Adrenal gland (tissue), 5 donors: Measurements from ENCODE around the gene SPAM1.

Source experiments
- POLR2A ChIP-seq, 2 donors: fragments of 450-650 bp; IDR thresholded peaks; one replicate each; pipeline ENCODE4 v1.6.1; 2017; ENCODE audit warnings: antibody characterized with exemption in 2 of 2, mild to moderate bottlenecking in 2 of 2, moderate library complexity in 1 of 2
- TF ChIP-seq, protein P1 (sequence below), 6 experiments: fragments of 450-650 bp in 4 of 6; fragments of 200-600 bp in 2 of 6; sonication (generic) in 1 of 6; IDR thresholded peaks; 1 replicate in 5 of 6; 2 replicates in 1 of 6; pipeline versions ENCODE4 v1.5.1 to v1.8.0; 2016 to 2021; ENCODE audit warnings: antibody characterized with exemption in 6 of 6, mild to moderate bottlenecking in 2 of 6, moderate library complexity in 1 of 6
- donor health status: DM: no; HTN: no; CAD: no.

- TF ChIP-seq, protein P1, sequence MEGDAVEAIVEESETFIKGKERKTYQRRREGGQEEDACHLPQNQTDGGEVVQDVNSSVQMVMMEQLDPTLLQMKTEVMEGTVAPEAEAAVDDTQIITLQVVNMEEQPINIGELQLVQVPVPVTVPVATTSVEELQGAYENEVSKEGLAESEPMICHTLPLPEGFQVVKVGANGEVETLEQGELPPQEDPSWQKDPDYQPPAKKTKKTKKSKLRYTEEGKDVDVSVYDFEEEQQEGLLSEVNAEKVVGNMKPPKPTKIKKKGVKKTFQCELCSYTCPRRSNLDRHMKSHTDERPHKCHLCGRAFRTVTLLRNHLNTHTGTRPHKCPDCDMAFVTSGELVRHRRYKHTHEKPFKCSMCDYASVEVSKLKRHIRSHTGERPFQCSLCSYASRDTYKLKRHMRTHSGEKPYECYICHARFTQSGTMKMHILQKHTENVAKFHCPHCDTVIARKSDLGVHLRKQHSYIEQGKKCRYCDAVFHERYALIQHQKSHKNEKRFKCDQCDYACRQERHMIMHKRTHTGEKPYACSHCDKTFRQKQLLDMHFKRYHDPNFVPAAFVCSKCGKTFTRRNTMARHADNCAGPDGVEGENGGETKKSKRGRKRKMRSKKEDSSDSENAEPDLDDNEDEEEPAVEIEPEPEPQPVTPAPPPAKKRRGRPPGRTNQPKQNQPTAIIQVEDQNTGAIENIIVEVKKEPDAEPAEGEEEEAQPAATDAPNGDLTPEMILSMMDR (IDR thresholded peaks at IDR 0.05), result no peak
- TF ChIP-seq POLR2A (IDR thresholded peaks at IDR 0.05), result no peak
Observed at GRCh38 chr7:123974326-123974908, 49.4 kb downstream of the SPAM1 start.
